GM19372 (cell line): ENCODE results near the gene GRIK4.

Experiments
- ATAC-seq: cut with Tn5 transposase; IDR thresholded peaks from one replicate; pipeline ENCODE4 v1.9.1; 2021; ENCODE audit warnings: mild to moderate bottlenecking, low read depth, moderate library complexity; ENCODE audit not compliant: unreplicated experiment

GRIK4 gene

GRCh38 chr11:120717623-120718022 lies 206.1 kb downstream of the GRIK4 start:
- ATAC-seq, result no peak

GRCh38 chr11:120718171-120718570 lies 206.6 kb downstream of the GRIK4 start:
- ATAC-seq, result no peak

GRCh38 chr11:120719348-120719747 lies 207.8 kb downstream of the GRIK4 start:
- ATAC-seq, result no peak

GRCh38 chr11:120720760-120721159 lies 209.2 kb downstream of the GRIK4 start:
- ATAC-seq, result no peak

GRCh38 chr11:120722524-120722923 lies 211.0 kb downstream of the GRIK4 start:
- ATAC-seq, result no peak

GRCh38 chr11:120723751-120724150 lies 212.2 kb downstream of the GRIK4 start:
- no peak for ATAC-seq

GRCh38 chr11:120727752-120728151 lies 216.2 kb downstream of the GRIK4 start:
- no peak for ATAC-seq

- ATAC-seq, result no peak
These were observed 223.5 kb downstream of the GRIK4 start for GRCh38 chr11:120735035-120735434.

GRCh38 chr11:120738516-120739046 lies 227.0 kb downstream of the GRIK4 start:
- no peak for ATAC-seq

- no peak for ATAC-seq
These were observed 228.2 kb downstream of the GRIK4 start for GRCh38 chr11:120739780-120740179.

- ATAC-seq, result no peak
These were observed 228.8 kb downstream of the GRIK4 start for GRCh38 chr11:120740380-120740779.

- no peak for ATAC-seq
These were observed 232.8 kb downstream of the GRIK4 start for GRCh38 chr11:120744016-120744994.

GRCh38 chr11:120746376-120746775 lies 234.8 kb downstream of the GRIK4 start:
- ATAC-seq, result no peak

- no peak for ATAC-seq
These were observed 235.5 kb downstream of the GRIK4 start for GRCh38 chr11:120746836-120747609.

GRCh38 chr11:120747850-120748814 lies 236.6 kb downstream of the GRIK4 start:
- no peak for ATAC-seq

GRCh38 chr11:120749395-120749794 lies 237.8 kb downstream of the GRIK4 start:
- no peak for ATAC-seq

GRCh38 chr11:120750647-120751549 lies 239.3 kb downstream of the GRIK4 start:
- ATAC-seq, result no peak

GRCh38 chr11:120751550-120751949 lies 240.0 kb downstream of the GRIK4 start:
- ATAC-seq, result no peak

- no peak for ATAC-seq
These were observed 241.1 kb downstream of the GRIK4 start for GRCh38 chr11:120752668-120753067.
